ENCODE results near the gene SBK3.
A peak's percentile ranks its signal among the peaks of the same experiment; 100 is the strongest.
"Not testable (repeated sequence)": the region's sequence is repeated elsewhere in the genome, so short reads cannot be mapped to it uniquely, and the experiment has no call there.

Gene SBK3

GRCh38 chr19:55539090-55539984 is 6.0 kb downstream of the SBK3 start:
- DNase-seq, result no peak

- DNase-seq, result no peak
Measured at GRCh38 chr19:55538132-55538531, 7.2 kb downstream of the SBK3 start.

DNA sequence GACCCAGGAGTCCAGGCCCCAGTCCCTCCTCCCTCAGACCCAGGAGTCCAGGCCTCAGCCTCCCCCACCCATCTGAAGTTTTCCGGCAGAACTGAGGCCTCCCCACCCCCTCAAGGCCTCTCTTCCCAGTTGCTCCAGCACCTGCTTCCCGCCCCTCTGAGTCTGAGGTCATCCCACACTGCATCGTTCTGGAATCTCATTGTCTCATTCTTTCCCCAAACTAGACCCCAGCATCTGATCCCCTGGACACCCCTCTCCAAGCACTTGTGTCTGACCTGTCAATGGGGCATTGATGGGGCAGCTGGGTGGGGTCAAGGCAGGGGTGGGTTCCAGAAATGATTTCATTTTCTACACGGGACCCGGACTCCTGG is 7.6 kb downstream of the SBK3 start:
- DNase-seq, result peak; percentile 37

DNA sequence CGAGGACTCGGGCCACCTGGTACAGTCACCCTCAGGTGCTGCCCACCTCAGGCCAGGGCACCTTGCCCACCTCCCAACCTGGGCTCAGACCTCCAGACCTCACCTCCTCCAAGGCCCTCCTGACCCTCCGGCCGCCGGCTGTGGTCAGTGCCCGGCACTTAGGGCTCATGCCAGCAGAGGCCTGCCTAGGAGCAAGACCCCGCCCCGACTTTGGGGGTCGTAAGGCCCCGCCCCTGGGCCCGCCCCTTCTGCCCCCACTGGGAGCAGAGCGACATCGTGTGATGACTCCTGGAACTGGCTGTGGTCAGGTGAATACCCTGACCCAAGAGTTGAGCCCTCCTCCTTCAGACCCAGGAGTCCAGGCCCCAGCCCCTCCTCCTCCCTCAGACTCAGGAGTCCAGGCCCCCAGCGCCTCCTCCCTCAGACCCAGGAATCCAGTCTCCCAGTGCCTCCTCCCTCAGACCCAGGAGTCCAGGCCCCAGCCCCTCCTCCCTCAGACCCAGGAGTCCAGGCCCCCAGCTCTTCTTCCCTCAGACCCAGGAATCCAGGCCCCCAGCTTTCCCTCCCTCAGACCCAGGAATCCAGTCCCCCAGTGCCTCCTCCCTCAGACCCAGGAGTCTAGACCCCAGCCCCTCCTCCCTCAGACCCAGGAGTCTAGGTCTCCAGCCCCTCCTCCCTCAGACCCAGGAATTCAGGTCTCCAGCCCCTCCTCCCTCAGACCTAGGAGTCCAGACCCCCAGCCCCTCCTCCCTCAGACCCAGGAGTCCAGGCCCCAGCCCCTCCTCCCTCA is 8.2 kb downstream of the SBK3 start, which contains the start of gene SBK2:
SBK2 (minus strand) TSS at position 183 of the 790 bp plus-strand sequence. CDS start 839 bp downstream, outside the sequence.
- no peak for DNase-seq

DNA sequence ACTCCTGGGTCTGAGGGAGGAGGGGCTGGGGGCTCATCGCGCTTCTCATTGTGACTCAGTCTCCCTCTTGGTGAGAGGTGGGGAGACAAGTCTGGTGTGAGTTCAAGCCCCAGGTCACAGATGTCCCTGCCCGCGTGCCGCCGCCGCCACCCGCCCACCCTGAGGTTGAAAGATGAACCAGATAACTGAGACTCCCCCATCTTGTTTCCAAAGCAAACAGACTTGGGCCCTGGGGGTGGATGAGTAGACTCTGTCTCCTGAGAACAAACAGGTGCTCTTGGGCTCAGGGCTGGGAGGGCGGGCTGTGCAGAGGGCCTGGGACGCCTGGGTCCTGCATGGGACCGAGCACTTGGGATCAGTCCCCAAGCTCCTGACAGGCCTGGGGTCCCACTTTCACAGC is 9.0 kb downstream of the SBK3 start:
- no peak for DNase-seq

GRCh38 chr19:55535965-55536350 is 9.4 kb downstream of the SBK3 start:
- no peak for DNase-seq

DNA sequence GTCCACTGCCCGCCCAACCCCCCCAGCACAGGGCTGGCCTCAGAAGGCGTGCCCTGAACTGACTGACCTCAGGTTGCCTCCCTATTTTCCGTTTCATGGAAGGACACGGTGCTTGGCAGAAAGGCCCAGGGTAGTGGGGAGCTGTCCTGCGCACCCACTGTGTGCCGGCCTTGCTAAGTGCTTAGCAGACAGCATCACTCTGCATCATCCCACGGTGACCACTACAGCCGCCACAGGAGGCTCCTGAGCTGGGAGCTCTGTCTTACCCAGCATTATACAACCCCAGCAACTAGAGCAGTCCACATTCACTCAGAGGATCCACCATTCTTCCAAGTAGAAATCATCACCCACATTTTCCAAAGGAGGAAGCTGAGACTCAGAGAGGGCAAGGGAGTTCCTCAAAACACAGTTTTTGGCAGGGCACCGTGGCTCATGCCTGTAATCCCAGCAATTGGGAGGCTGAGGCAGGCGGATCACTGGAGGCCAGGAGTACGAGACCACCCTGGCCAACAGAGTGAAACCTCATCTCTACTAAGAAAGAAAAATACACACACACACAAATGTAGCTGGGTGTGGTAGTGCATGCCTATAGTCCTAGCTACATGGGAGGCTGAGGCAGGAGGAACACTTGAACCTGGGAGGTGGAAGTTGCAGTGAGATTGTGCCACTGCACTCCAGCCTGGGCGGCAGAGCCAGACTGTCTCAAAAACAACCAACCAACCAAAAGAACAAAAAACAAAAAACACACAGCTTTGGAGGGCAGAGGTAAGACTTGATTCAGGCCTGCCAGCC is 10.0 kb downstream of the SBK3 start:
- no peak for DNase-seq

DNA sequence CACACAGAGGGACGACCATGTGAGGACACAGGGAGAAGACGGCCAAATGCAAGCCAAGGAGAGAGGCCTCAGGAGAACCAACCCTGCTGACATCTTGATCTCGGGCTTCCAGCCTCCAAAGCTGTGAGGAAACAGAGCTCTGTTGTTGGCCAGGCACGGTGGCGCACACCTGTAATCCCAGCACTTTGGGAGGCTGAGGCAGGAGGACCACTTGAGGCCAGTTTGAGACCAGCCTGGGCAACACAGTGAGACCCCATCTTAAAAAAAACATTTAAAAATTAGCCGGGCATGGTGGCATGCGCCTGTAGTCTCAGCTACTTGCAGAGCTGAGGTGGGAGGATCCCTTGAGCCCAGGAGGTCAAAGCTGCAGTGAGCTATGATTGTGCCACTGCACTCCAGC is 11.1 kb downstream of the SBK3 start:
- DNase-seq, result not testable (repeated sequence)

GRCh38 chr19:55530996-55531395 is 14.3 kb downstream of the SBK3 start:
- no peak for DNase-seq

DNA sequence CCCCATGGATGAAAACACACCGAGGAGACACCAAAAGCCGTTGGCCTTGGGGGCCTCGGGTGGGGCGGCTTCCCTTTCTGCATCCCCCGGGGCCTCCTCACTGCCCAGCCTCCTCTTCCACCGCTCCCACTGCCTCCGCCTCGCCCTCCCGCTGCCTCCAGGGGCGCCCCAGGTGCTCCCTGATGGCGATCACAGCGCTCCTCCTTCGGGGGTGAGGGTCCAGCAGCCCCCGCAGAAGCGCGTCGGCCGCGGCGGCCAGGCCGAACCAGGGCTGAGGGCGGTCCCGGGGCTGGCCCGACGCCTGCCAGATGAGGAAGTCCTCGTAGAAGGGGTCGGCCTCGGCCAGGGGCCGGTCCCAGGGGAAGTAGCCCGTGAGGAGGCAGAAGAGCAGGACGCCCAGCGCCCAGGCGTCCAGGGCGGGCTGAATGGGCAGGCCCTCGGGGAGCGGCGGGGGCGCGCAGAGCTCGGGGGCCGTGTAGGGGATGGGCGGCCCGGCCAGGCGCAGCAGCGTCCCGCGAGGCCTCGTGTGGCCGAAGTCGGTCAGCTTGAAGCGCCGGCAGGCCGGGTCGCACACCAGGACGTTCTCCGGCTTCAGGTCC is 15.6 kb downstream of the SBK3 start:
- no peak for DNase-seq

GRCh38 chr19:55528030-55528803 is 17.1 kb downstream of the SBK3 start:
- peak; percentile 5 for DNase-seq

DNA sequence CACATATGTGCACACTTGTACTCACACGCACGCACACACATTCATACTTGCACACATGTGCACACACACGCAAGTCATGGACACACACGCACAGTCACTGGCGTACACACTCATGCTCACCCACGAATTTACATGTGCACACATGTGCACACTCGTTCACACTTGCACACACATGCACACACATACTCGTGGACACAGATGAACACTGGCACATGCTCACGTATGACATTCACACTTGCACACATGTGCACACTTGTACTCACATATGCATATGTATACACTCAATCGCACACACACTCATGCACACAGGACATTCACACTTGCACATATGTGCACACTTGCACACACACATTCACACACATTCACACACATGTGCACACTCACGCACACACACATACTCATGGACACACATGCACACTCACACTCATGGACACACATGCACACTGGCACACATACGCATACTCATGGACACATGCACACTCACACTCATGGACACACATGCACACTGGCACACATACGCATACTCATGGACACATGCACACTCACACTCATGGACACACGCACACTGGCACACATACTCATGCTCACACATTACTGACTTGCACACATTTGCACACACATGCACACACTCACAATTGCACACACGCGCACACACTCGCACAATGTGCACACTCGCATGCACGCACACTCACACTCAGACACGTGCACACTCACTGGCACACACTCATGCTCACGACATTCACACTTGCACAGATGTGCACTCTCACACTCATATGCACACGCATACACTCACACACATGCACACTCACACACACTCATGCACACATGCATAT is 17.9 kb downstream of the SBK3 start:
- no peak for DNase-seq

DNA sequence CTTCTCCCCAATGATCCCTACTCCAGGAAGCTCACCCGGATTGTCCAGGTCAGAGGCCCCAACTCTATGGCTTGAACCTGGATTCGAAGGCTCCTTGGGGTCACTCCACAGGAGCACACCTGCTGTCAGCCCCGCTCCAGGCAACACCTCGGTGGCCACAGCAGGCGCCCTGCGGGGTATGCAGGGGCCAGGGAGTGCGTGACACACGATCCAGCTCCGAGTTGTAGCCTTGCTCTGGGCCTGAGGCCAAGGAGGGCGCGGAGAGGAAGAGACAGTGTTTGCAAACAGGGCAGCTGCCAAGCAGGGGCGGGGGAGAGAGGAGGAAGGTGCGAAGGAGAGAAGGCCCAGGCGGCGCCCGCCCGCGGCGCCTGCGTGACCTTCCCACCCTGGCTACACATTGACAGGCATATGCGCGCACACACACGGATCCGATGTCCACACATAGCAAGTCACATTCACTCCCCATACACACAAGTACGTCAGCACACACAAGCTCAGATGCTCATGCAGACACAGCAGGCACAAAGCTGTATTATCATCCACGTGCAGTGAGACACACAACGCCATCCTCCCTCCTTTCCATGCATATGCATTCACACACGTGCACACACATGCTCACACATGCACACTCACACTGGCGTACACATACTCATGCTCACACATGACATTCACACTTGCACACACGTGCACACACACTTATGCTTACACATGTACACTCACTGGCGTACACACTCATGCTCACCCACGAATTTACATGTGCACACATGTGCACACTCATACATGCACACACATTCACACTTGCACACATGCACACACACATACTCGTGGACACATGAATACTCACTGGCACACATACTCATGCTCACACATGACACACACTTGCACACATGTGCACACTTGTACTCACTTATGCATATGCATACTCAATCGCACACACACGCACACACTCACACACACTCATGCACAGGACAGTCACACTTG is 18.8 kb downstream of the SBK3 start:
- DNase-seq, result peak; percentile 67

DNA sequence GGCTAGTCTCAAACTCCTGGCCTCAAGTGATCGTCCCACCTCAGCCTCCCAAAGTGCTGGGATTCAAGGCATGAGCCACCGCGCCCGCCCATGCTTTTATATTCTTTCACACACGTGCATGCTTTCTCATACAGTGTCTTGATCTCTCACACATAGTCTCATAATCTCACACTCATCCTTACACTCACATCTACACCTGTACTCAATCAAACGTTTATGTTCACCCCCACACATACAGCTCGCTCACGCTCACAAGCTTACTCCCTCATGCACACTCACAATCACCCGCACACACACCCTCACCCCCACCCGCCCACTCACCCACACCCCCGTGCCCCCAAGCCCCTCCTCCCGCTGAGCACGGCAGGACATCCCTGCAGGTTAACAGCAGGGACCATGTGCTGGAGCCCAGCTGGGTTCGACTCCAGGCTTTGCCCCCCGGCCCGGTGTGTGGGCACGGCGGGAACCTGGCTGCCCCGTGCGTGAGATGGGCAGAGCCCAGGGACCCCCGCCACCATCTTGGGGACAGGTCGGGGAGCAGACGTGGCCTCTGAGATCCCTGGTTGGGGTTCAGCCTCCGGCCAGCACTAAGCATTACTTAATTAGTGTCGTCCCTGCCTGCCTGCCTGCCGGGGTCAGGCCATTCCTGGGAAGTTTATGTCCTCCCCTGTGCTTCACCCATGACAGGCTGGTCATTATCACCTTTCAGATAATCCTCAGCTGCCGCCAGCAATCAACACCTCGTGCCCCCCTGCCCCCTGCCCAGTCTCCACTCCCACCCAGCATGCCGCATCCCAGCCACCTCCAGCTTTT is 19.8 kb downstream of the SBK3 start:
- DNase-seq, result no peak

DNA sequence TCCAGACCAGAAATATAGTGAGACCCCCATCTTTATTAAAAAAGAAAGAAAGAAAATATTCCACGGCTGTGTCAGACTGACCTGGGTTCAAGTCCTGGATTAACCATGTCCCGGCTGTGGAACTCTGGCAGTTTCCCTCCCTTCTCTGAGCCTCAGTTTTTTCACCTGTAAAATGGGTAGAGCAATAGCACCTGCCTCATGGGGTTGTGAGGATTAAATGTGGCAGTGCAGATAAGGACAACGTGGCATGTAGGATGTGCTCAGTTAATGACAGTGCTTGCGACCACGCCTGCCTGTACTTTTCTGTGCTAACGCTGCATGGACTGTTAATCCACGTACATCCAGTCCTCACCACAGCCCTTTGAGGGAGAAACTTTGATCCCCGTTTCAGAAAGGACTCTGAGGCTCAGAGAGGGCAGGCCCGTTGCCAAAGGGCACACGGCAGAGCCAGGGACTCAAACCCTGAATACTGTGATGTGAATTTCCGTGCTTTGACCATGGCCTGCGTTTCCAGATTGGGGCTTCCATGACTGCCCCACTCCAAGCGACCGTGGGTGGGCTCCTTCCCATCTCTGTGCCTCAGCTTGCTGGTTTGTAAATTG is 24.6 kb downstream of the SBK3 start:
- DNase-seq, result no peak

GRCh38 chr19:55519451-55520311 is 25.7 kb downstream of the SBK3 start:
- DNase-seq, result peak; percentile 20

DNA sequence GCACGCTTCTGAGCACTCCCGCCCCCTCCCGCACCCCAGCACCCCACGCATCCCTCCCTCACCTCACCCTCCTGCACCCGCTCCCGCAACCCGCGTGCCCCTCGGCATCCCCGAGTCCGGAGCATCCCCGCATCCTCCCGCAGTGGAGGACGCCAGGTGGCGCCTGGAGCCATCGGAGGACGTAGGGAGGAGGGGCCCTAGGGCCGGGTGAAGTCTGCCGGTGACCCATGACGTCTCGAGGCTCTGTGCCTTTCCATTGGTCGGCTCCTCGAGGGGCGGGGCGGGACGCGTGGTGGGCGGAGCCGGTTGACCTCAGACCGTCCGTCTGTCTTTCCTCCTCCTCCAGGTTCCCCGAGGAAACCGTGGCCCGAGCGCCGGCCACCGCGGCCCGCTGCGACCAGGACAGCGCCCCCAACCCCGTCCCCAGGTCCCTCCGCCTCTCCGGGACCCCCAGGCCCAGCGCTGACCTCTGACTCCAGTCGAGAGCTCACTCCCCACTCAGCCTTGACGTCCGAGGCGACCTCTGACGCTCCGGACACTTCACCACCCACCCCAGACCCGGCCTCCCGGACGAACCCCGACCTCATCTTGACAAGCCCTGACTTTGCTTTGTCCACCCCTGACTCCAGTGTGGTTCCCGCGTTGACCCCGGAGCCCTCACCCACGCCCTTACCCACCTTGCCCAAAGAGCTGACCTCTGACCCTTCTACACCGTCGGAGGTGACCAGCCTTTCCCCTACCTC is 28.3 kb downstream of the SBK3 start:
- peak; percentile 86 for DNase-seq
